OCI-LY7 (cell line): ENCODE measurements around the gene PKN2. TPM values are rescaled to one million over a fixed set of nuclear protein-coding genes. Genes with fewer than 3 reads are reported as not detected.
A peak's percentile ranks its signal among the peaks of the same experiment; 100 is the strongest.

Experiments used
- BruUV-seq: library from RNA; stranded (reverse); fragments of 400-500 nt; replicated peaks from 2 replicates; lab custom pipeline; 2021; lab: Mats Ljungman, UMichigan
- CTCF ChIA-PET: fragments of 300-600 bp; sonication (Branson Sonifier 250); formaldehyde crosslinking; loops from one replicate; lab custom pipeline; 2022; ENCODE audit warnings: antibody characterized with exemption; ENCODE audit not compliant: unreplicated experiment; lab: Charles Lee
- POLR2A ChIA-PET: fragments of 300-600 bp; sonication (Branson Sonifier 250); formaldehyde crosslinking; loops from one replicate; lab custom pipeline; 2022; ENCODE audit warnings: antibody characterized with exemption; lab: Charles Lee
- DNase-seq: peaks from one replicate; pipeline ENCODE4 v3.0.0-alpha.2; 2015; ENCODE audit warnings: low spot score
- H2AFZ ChIP-seq: fragments of 200-600 bp; sonication (generic), shearing (Covaris generic); 2 replicates; pipeline ENCODE4 v1.6.1; 2014; ENCODE audit warnings: mild to moderate bottlenecking, antibody characterized with exemption, low read length, moderate library complexity
- H3K27ac ChIP-seq: fragments of 200-600 bp; sonication (generic); 2 replicates; pipeline ENCODE4 v1.5.1; 2014; ENCODE audit warnings: mixed run types, low read depth, mild to moderate bottlenecking, moderate library complexity, low read length, inconsistent platforms; ENCODE audit not compliant: poor library complexity, severe bottlenecking
- H3K36me3 ChIP-seq: fragments of 200-600 bp; sonication (generic); 2 replicates; pipeline ENCODE4 v1.6.1; 2014; ENCODE audit warnings: mild to moderate bottlenecking, antibody characterized with exemption, low read length, moderate library complexity, mixed read lengths; ENCODE audit not compliant: insufficient read depth
- H3K4me1 ChIP-seq: fragments of 200-600 bp; sonication (generic); 2 replicates; pipeline ENCODE4 v1.5.1; 2014; ENCODE audit warnings: mild to moderate bottlenecking, low read length; ENCODE audit not compliant: insufficient read depth, poor library complexity, severe bottlenecking
- H3K4me2 ChIP-seq: fragments of 200-600 bp; sonication (generic); 2 replicates; pipeline ENCODE4 v1.6.1; 2014; ENCODE audit warnings: mild to moderate bottlenecking, low read length
- H3K4me3 ChIP-seq: fragments of 200-600 bp; sonication (generic); 2 replicates; pipeline ENCODE4 v1.5.1; 2014; ENCODE audit warnings: mild to moderate bottlenecking, low read depth, low read length; ENCODE audit not compliant: poor library complexity, severe bottlenecking
- H3K79me2 ChIP-seq: fragments of 200-600 bp; sonication (generic); 2 replicates; pipeline ENCODE4 v1.6.1; 2016; ENCODE audit warnings: low read depth, mild to moderate bottlenecking, low read length, moderate library complexity, mixed read lengths; ENCODE audit not compliant: insufficient read depth
- H3K9me2 ChIP-seq: fragments of 200-600 bp; sonication (generic); 2 replicates; pipeline ENCODE4 v1.6.1; 2016; ENCODE audit warnings: mild to moderate bottlenecking, low read length, mixed read lengths; ENCODE audit not compliant: insufficient read depth
- H3K9me3 ChIP-seq: fragments of 200-600 bp; sonication (generic); 2 replicates; pipeline ENCODE4 v1.6.1; 2014; ENCODE audit warnings: mild to moderate bottlenecking, mixed run types, low read length, mixed read lengths
- H4K20me1 ChIP-seq: fragments of 200-600 bp; sonication (generic); 2 replicates; pipeline ENCODE4 v1.6.1; 2014; ENCODE audit warnings: mild to moderate bottlenecking, antibody characterized with exemption, low read length, moderate library complexity, mixed read lengths; ENCODE audit not compliant: insufficient read depth
- CTCF ChIP-seq: fragments of 200-600 bp; sonication (generic); conservative IDR thresholded peaks from 2 replicates; pipeline ENCODE4 v1.5.1; 2014; ENCODE audit warnings: mild to moderate bottlenecking, antibody characterized with exemption, low read length, moderate library complexity, mixed read lengths
- EZH2phosphoT487 ChIP-seq: fragments of 200-600 bp; sonication (generic); IDR thresholded peaks from 2 replicates; pipeline ENCODE4 v1.6.1; 2018; ENCODE audit warnings: low read depth, borderline replicate concordance, mild to moderate bottlenecking, mixed run types, antibody characterized with exemption, low read length, moderate library complexity, mixed read lengths
- intact Hi-C: fragments of 100-400 bp; cut with micrococcal nuclease; formaldehyde crosslinking; loops from one replicate; pipeline ENCODE4 v1.10.0; 2022; ENCODE audit not compliant: unreplicated experiment
- total RNA-seq, 2 experiments: library from RNA; depleted of rRNA in 1 of 2; stranded (reverse); fragments of >200 nt in 1 of 2; shearing (Covaris generic) in 1 of 2; gene quantifications; 2 replicates each; pipeline ENCODE4 v1.2.3, GENCODE V29; 2014 to 2022

The PKN2 gene
- total RNA-seq, 2 experiments from 2014 or later: 22.3 to 28.2 TPM

- no peak for TF ChIP-seq EZH2phosphoT487
- TF ChIP-seq CTCF: no peak
- no peak overlapping the region for H3K27ac ChIP-seq
Observed at GRCh38 chr1:88661188-88661587, 22.9 kb upstream of the PKN2 start.

DNA sequence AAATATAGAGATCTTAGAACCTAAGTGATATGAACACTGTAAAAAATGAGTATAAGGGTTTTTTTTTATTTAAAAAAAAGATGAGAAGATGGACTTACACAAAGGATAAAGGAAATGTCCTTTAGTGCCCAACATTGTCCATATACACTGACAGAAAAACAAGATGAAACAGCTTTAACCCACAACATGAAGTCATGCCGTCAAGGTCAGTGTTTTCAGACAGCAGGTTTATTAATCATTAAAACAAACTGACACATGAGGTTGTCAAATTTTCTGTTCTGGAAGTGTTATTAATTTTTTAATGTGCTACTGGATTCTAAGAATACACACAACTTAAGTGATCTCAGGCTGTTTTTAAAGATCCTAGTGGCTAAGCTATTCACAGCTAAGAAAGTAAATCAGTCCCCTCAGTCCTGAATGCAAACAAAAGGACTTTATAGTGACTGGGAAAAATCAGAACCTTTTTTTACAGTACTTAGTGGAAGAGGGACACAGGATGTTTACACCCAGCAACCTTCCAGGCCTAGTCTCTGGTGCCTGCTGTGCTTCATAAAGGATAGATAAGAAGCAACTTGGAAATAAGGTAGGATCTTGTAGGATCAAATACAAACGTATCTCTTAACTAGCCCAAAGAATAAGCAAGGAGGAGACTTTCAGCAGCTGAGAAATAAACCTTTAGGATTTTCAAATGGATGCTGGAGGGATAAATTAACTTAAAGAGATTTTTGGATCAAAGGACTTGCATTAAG, 21.9 kb upstream of the PKN2 start:
- Histone ChIP-seq H4K20me1 (no peaks in the 10 kb centered on the region), H3K4me2 (no peak overlapping the region), H3K27ac (no peak overlapping the region), H3K4me3 (no peak overlapping the region), H3K4me1 (no peaks in the 10 kb centered on the region), H2AFZ (no peak overlapping the region), H3K36me3 (no peaks in the 10 kb centered on the region), H3K9me3 (no peaks in the 10 kb centered on the region), H3K79me2 (no peaks in the 10 kb centered on the region), H3K9me2 (no peaks in the 10 kb centered on the region)
- DNase-seq: no peak
- intact Hi-C loops: no loop called here
- no peak for TF ChIP-seq CTCF
- TF ChIP-seq EZH2phosphoT487: no peak
- no TSS peak for BruUV-seq
- ChIA-PET CTCF (no interaction called here), POLR2A (interaction anchor here (0.6 kb wide), 1 partner anchor 771 kb away, joined by 3 read pairs; no protein-coding TSS in a partner anchor)

More at GRCh38 chr1:88661188-88661587, 22.9 kb upstream of the PKN2 start:
- Histone ChIP-seq H3K4me3 (no peak overlapping the region), H3K4me1 (no peaks in the 10 kb centered on the region), H2AFZ (no peak overlapping the region), H4K20me1 (no peaks in the 10 kb centered on the region), H3K36me3 (no peaks in the 10 kb centered on the region), H3K79me2 (no peaks in the 10 kb centered on the region), H3K4me2 (no peak overlapping the region), H3K9me2 (no peaks in the 10 kb centered on the region), H3K9me3 (no peaks in the 10 kb centered on the region)
- ChIA-PET CTCF (no interaction called here), POLR2A (interaction anchor here (1.0 to 1.7 kb wide), 2 partner anchors 14 to 15 kb away, joined by 4 to 5 read pairs; no protein-coding TSS in a partner anchor)
- BruUV-seq: no TSS peak
- intact Hi-C loops: no loop called here
- DNase-seq: no peak

- Histone ChIP-seq H4K20me1 (no peaks in the 10 kb centered on the region), H3K9me3 (no peaks in the 10 kb centered on the region), H3K9me2 (no peaks in the 10 kb centered on the region), H3K79me2 (no peaks in the 10 kb centered on the region), H3K4me1 (no peaks in the 10 kb centered on the region), H2AFZ (0 out of 2 replicates have a peak overlapping the region, but pooled peaks have one; percentile 21), H3K27ac (no peak overlapping the region), H3K4me2 (0 out of 2 replicates have a peak overlapping the region, but pooled peaks have one; percentile 5), H3K4me3 (no peak overlapping the region), H3K36me3 (no peaks in the 10 kb centered on the region)
- POLR2A ChIA-PET: no interaction called here
- no peak for DNase-seq
- BruUV-seq: no TSS peak
- CTCF ChIA-PET: no interaction called here
- intact Hi-C loops: no loop called here
- TF ChIP-seq EZH2phosphoT487: no peak
- TF ChIP-seq CTCF: no peak
Observed at GRCh38 chr1:88662723-88663122, 21.4 kb upstream of the PKN2 start.
